Subcutaneous adipose tissue (tissue), 4 donors: ENCODE results near the gene CCR7. TPM values are rescaled to one million over a fixed set of nuclear protein-coding genes. Genes with fewer than 3 reads are reported as not detected.

Experiments
- CTCF ChIP-seq: fragments of 450-650 bp; IDR thresholded peaks from one replicate; pipeline ENCODE4 v1.5.1; 2016; ENCODE audit warnings: low read depth, mild to moderate bottlenecking, control low read depth, antibody characterized with exemption, moderate library complexity
- total RNA-seq, 4 donors: library from RNA; depleted of rRNA; stranded (reverse); fragments of >200 nt; gene quantifications; one replicate each; pipeline ENCODE4 v1.1.0, GENCODE V29; 2016

Gene CCR7
- total RNA-seq, 4 donors from 2014 or later, result 0.22 to 1.9 (median 0.65) TPM; not detected in 1

GRCh38 chr17:40541873-40542557 lies 23.3 kb downstream of the CCR7 start:
- no peak for TF ChIP-seq CTCF

GRCh38 chr17:40541060-40541872 lies 24.0 kb downstream of the CCR7 start:
- no peak for TF ChIP-seq CTCF

DNA sequence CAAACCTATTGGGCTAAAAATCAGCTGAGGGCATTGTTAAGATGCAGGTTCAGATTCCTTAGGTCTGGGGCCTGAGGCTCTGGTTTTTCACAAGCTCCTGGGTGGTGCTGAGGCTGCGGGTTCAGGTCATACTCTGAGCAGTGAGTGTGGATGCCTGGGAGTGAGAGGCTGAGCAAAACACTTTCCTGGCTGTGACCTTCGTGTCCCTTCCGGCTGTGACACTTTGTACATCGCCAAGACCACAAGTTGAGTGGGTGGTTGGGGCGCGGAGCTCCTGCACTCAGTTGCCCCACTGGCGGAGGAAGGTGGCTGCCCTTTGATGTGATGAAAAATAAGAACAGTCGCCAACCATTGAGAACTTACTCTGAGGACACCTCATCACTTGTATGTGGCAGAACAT lies 24.8 kb downstream of the CCR7 start:
- TF ChIP-seq CTCF, result no peak

- TF ChIP-seq CTCF, result no peak
These were observed 25.4 kb downstream of the CCR7 start for GRCh38 chr17:40539711-40540411.

GRCh38 chr17:40538936-40539705 lies 26.2 kb downstream of the CCR7 start:
- TF ChIP-seq CTCF, result no peak

GRCh38 chr17:40538019-40538935 lies 27.0 kb downstream of the CCR7 start:
- TF ChIP-seq CTCF, result no peak
